Measurements from ENCODE around the gene ZNF382. TPM values are rescaled to one million over a fixed set of nuclear protein-coding genes. Genes with fewer than 3 reads are reported as not detected.

Gene ZNF382
- total RNA-seq, 1 experiment from 2014 or later = 0.51 TPM

DNA sequence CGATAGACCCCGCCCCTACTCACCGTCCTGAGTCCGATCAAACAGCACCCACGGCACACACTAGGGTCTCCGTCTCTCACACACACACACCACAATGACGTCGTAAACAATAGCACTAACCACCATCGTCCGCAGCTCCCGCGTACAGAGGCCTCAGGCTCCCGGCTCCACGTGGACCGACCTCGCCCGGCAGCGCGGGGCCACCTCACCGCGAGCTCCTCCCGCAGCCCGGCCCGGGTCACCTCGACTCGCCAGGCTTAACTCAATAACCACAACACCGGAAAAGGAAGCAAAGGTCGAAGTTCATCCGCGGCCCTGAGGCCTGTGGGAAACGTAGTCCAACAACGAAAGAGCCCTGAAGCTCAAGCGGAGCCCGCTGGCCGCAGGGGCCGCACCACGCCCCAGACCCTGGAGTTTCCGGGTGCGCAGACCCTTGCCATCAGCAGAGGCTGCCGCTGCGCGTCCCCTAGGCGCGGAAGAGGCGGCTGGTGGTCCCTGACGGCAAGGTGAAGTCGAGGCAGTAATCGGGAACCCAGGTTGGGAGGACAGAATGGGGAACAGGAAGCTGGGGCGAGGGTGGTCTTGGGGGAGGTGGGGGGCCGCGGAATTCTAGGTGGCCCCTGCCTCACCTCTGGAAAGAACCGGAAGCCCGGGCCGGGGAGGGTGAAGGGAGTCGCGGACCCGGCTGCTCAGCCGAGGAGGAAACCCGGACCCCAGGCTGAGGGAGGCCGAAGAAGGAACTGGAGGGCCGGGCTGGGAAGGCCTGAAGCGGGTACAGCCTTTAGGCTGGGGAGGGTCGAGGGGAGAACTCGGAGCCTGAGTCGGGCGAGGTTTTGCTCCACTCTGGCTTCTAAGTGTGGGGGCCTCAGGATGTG is 31.9 kb upstream of the ZNF382 start, which contains the start of gene ZNF529:
Gene ZNF529, minus strand, starts transcription at position 273 of the 875 bp plus-strand sequence. CDS start 946 bp downstream, outside the sequence.
- intact Hi-C loops (cut with micrococcal nuclease) = loop anchor here (2.0 to 10.0 kb wide), 3 partner anchors 44 to 194 kb away; partner anchors contain the start of genes ZFP14, ZNF260 and ZNF461
- POLR2A ChIA-PET = interaction anchor here (0.5 to 3.3 kb wide), 32 partner anchors 8 to 1081 kb away, joined by 3 to 67 read pairs (median 4); partner anchors contain the start of genes ZFP14, ZNF146, ZNF260 and ZNF345
- Mint-ChIP-seq H3K36me3 (ENCODE audit: insufficient read depth, unreplicated experiment) (peaks cover 69% of the 10 kb centered on the region), H3K9me3 (ENCODE audit: unreplicated experiment) (no peaks in the 10 kb centered on the region), H3K27me3 (ENCODE audit: insufficient read depth, unreplicated experiment) (no peaks in the 10 kb centered on the region), H3K4me1 (ENCODE audit: insufficient read depth, unreplicated experiment) (peaks cover 26% of the 10 kb centered on the region), H3K4me3 (ENCODE audit: unreplicated experiment) (peak within 1 kb of the TSS; percentile 93), H3K27ac (ENCODE audit: low read depth, unreplicated experiment) (peak within 1 kb of the TSS; percentile 99)
- no peak for TF ChIP-seq CTCF (IDR thresholded peaks at IDR 0.05; ENCODE audit: unreplicated experiment)
- peak; percentile 93 for DNase-seq (ENCODE audit: unreplicated experiment)
- no TSS peak for BruUV-seq (replicated peaks)
- CTCF ChIA-PET = interaction anchor here (0.6 to 1.7 kb wide), 2 partner anchors 85 to 114 kb away, joined by 3 to 4 read pairs; no protein-coding TSS in a partner anchor

DNA sequence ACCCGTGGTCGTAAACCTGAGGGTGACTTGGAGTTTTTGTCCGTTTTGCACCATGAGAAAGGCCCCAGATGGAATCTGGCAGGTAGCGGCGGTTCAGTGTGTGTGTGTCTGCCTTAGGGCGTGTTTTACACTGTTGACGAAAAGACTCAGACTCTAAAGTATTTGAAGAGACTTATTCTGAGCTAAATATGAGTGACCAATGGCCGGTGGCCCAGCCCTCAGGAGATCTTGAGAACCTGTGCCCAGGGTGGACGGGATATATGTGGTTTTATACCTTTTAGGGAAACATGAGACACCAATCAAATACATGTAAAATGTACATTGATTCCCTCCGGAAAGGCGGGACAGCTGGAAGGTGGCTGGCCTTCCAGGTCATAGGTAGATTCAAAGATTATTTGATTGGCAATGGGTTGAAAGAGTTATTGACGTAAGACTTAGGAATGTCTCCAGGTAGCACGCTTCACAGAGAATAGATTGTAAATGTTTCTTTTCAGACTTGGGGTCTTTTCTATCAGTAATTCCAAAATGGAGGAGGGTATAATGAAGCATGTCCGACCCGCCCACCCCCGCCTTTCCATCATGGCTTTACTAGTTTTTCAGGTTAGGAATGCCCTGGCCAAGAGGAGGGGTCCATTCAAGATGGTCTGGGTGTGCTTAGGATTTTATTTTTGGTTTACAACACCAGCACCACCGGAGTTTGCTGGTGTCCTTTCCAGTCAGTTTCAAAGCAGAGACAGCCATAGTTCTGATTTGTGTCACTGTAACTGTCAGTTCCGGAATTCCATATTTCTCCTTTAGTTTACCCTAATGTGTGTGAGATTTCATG is 31.0 kb upstream of the ZNF382 start:
- CTCF ChIA-PET = interaction anchor here (0.5 to 1.7 kb wide), 2 partner anchors 86 to 561 kb away, joined by 3 to 4 read pairs; no protein-coding TSS in a partner anchor

GRCh38 chr19:36574741-36575140 is 30.4 kb upstream of the ZNF382 start:
- Mint-ChIP-seq H3K27me3 (ENCODE audit: insufficient read depth, unreplicated experiment) (no peaks in the 10 kb centered on the region), H3K36me3 (ENCODE audit: insufficient read depth, unreplicated experiment) (peaks cover 74% of the 10 kb centered on the region), H3K4me3 (ENCODE audit: unreplicated experiment) (peak overlapping the region; percentile 93), H3K9me3 (ENCODE audit: unreplicated experiment) (no peaks in the 10 kb centered on the region), H3K4me1 (ENCODE audit: insufficient read depth, unreplicated experiment) (peaks cover 26% of the 10 kb centered on the region), H3K27ac (ENCODE audit: low read depth, unreplicated experiment) (no peak overlapping the region)
- TF ChIP-seq CTCF (IDR thresholded peaks at IDR 0.05; ENCODE audit: unreplicated experiment) = no peak
- no peak for DNase-seq (ENCODE audit: unreplicated experiment)
- intact Hi-C loops (cut with micrococcal nuclease) = loop anchor here (10.0 kb wide), 1 partner anchor 90 kb away; the partner anchor contains the start of gene ZNF461
- ChIA-PET POLR2A (interaction anchor here (0.6 to 3.3 kb wide), 7 partner anchors 11 to 587 kb away, joined by 3 to 67 read pairs (median 5); partner anchors contain the start of genes ZFP14, ZNF146, ZNF260 and ZNF461), CTCF (interaction anchor here (0.5 kb wide), 1 partner anchor 1078 kb away, joined by 3 read pairs; no protein-coding TSS in a partner anchor)
- BruUV-seq (replicated peaks) = no TSS peak

More for the DNA sequence above, 31.0 kb upstream of the ZNF382 start:
- H3K27me3 Mint-ChIP-seq (ENCODE audit: insufficient read depth, unreplicated experiment) = no peaks in the 10 kb centered on the region
- H3K4me3 Mint-ChIP-seq (ENCODE audit: unreplicated experiment) = peak overlapping the region; percentile 93
- POLR2A ChIA-PET = interaction anchor here (0.6 to 3.3 kb wide), 21 partner anchors 7 to 1020 kb away, joined by 3 to 67 read pairs (median 5); partner anchors contain the start of genes ZFP14, ZNF146, ZNF260 and ZNF345
- TSS peak; percentile 47 for BruUV-seq (replicated peaks)
- H3K27ac Mint-ChIP-seq (ENCODE audit: low read depth, unreplicated experiment) = peak overlapping the region; percentile 99
- TF ChIP-seq CTCF (IDR thresholded peaks at IDR 0.05; ENCODE audit: unreplicated experiment) = no peak
- H3K36me3 Mint-ChIP-seq (ENCODE audit: insufficient read depth, unreplicated experiment) = peaks cover 72% of the 10 kb centered on the region
- DNase-seq (ENCODE audit: unreplicated experiment) = peak; percentile 17
- intact Hi-C loops (cut with micrococcal nuclease) = loop anchor here (2.0 to 10.0 kb wide), 3 partner anchors 45 to 195 kb away; partner anchors contain the start of genes ZFP14, ZNF260 and ZNF461
- peaks cover 26% of the 10 kb centered on the region for H3K4me1 Mint-ChIP-seq (ENCODE audit: insufficient read depth, unreplicated experiment)
- no peaks in the 10 kb centered on the region for H3K9me3 Mint-ChIP-seq (ENCODE audit: unreplicated experiment)
